Frontal cortex (tissue), 4 donors: ENCODE measurements around the gene MARCHF10. TPM values are rescaled to one million over a fixed set of nuclear protein-coding genes. Genes with fewer than 3 reads are reported as not detected.

Experiments used
- DNase-seq, 2 donors: peaks; one replicate each; pipeline ENCODE4 v3.0.0; 2012; ENCODE audit warnings: low spot score in 2 of 2
- FAIRE-seq: peaks from 2 replicates; lab custom pipeline; 2012; peaks lifted over from hg19 to GRCh38; lab: Jason Lieb, UNC
- total RNA-seq: library from RNA; depleted of rRNA; stranded (reverse); fragments of >200 nt; gene quantifications from one replicate; pipeline ENCODE4 v1.2.3, GENCODE V29; 2014
- donor health status: control.
- donor health status: control.
- donor health status: control.

The MARCHF10 gene
- total RNA-seq, 1 donor from 2014 or later, result 0.41 TPM

GRCh38 chr17:62690168-62690897, 117.8 kb downstream of the MARCHF10 start:
- FAIRE-seq, result no peak

GRCh38 chr17:62689441-62690167, 118.5 kb downstream of the MARCHF10 start:
- no peak for DNase-seq
- no peak for FAIRE-seq

More at GRCh38 chr17:62690168-62690897, 117.8 kb downstream of the MARCHF10 start:
- no peak for DNase-seq

- no peak for DNase-seq
These were observed 119.5 kb downstream of the MARCHF10 start for GRCh38 chr17:62688398-62689160.

GRCh38 chr17:62687997-62688396, 120.1 kb downstream of the MARCHF10 start:
- FAIRE-seq (no peak), DNase-seq (no peak)

More at GRCh38 chr17:62688398-62689160, 119.5 kb downstream of the MARCHF10 start:
- no peak for FAIRE-seq

- no peak for DNase-seq
- no peak for FAIRE-seq
These were observed 123.9 kb downstream of the MARCHF10 start for GRCh38 chr17:62684179-62684578.

- FAIRE-seq (no peak), DNase-seq (no peak)
These were observed 126.2 kb downstream of the MARCHF10 start for GRCh38 chr17:62681939-62682381.

GRCh38 chr17:62681061-62681938, 126.8 kb downstream of the MARCHF10 start:
- FAIRE-seq, result no peak
- no peak for DNase-seq

GRCh38 chr17:62680541-62681052, 127.5 kb downstream of the MARCHF10 start:
- no peak for FAIRE-seq

GRCh38 chr17:62679866-62680377, 128.2 kb downstream of the MARCHF10 start:
- FAIRE-seq (no peak), DNase-seq (no peak)

More at GRCh38 chr17:62680541-62681052, 127.5 kb downstream of the MARCHF10 start:
- DNase-seq, result no peak

- DNase-seq, result no peak
- no peak for FAIRE-seq
These were observed 129.7 kb downstream of the MARCHF10 start for GRCh38 chr17:62678214-62678919.

- no peak for FAIRE-seq
- no peak for DNase-seq
These were observed 131.0 kb downstream of the MARCHF10 start for GRCh38 chr17:62676952-62677596.

GRCh38 chr17:62676231-62676943, 131.7 kb downstream of the MARCHF10 start:
- DNase-seq (peak in 1 of 2 donors; percentile 10), FAIRE-seq (no peak)

- FAIRE-seq, result no peak
- no peak for DNase-seq
These were observed 132.4 kb downstream of the MARCHF10 start for GRCh38 chr17:62675701-62676100.

GRCh38 chr17:62675260-62675659, 132.9 kb downstream of the MARCHF10 start:
- DNase-seq, result peak; percentile 53 to 67
- no peak for FAIRE-seq

GRCh38 chr17:62674841-62675240, 133.3 kb downstream of the MARCHF10 start:
- no peak for FAIRE-seq

GRCh38 chr17:62674363-62674739, 133.8 kb downstream of the MARCHF10 start:
- FAIRE-seq (no peak), DNase-seq (no peak)

More at GRCh38 chr17:62674841-62675240, 133.3 kb downstream of the MARCHF10 start:
- DNase-seq, result no peak
